UCSD-AML1 (cell line): ENCODE measurements around the gene INPP5A.
"Not testable (repeated sequence)": the region's sequence is repeated elsewhere in the genome, so short reads cannot be mapped to it uniquely, and the experiment has no call there.

Experiments used
- DNase-seq: peaks from one replicate; lab custom pipeline; 2025; ENCODE audit not compliant: unreplicated experiment; lab: John Stamatoyannopoulos, UW

Gene INPP5A

DNA sequence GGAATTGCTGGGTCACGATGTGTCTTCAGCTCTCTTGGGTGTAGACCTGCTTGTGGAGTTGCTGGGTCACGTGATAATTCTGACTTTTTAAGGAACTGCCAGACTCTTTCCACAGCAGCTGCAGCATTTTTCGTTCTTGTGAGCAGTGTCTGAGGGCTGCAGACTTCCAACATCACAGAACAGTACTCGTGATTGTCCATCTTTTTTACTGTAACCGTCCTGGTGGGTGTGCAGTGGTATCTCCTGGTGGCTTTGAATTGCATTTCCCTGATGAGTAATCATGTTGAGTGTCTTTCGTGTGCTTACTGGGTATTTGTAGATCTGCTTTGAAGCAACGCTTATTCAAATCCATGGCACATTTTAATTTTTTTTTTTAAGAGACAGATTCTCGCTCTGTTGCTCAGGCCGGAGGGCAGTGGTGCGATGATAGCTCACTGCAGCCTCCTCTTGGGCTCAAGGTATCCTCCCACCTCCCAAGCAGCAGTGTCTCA is 22.7 kb downstream of the INPP5A start:
- DNase-seq: no peak

DNA sequence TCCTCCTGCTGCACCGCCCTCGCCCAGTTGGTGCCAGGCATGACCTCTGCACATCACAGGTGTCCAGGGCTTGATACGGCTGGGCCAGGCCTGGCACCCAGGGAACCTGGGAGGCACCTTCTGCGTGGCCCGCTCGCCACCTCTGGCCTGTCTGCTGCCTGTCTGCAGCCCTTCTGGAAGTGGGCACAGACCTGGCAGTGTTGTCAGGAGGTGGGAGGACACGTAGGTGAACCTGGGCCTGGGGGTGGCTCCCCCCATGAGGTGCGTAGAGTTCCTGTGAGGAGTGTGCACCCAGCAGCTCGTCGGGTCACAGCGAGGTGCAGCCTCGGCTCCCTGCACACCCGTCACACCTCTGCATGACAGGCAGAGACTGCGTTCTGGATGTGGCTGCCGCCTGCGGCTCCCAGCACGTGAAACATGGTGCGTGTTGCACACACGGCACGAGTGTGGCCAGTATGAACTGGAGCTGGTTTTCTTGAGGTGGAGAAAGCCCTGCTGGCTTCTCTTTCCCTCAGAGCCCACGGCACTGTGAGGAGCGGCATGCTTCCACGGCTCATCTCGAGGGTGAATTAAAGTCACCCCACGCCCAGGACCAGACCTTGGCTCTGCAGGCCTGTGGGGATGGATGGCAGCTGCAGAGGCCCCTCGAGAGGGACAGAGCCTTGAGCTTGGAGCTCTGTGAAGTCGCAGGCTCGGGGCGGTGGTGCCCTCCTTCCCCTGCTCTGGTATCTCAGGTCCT is 24.8 kb downstream of the INPP5A start:
- no peak for DNase-seq

DNA sequence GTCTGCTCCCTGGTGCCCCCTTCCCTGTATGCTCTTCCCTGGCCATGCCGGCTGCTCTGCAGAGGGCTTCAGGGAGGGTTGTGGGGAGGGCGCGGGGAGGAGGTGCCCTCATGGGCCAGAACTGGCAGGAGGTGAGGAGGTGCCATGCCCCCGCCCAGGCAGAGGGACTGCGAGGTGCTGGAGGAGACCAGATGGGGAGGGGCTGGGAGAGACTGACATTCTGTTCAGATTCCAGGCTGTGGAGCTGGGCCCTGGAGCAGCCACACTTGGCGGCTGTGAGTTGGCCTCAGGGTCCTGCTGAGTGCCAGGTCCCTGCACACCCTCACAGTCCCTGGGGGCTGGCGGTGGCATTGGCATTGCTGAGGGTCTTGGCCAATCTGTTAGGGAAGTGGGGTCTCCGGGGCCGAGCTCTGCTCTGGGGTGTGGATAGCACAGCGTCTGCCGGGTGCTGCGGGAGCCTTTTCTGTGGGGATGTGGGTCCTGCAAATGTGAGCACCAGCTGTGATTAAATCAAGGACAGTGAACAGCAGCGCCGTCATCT is 25.4 kb downstream of the INPP5A start:
- no peak for DNase-seq

DNA sequence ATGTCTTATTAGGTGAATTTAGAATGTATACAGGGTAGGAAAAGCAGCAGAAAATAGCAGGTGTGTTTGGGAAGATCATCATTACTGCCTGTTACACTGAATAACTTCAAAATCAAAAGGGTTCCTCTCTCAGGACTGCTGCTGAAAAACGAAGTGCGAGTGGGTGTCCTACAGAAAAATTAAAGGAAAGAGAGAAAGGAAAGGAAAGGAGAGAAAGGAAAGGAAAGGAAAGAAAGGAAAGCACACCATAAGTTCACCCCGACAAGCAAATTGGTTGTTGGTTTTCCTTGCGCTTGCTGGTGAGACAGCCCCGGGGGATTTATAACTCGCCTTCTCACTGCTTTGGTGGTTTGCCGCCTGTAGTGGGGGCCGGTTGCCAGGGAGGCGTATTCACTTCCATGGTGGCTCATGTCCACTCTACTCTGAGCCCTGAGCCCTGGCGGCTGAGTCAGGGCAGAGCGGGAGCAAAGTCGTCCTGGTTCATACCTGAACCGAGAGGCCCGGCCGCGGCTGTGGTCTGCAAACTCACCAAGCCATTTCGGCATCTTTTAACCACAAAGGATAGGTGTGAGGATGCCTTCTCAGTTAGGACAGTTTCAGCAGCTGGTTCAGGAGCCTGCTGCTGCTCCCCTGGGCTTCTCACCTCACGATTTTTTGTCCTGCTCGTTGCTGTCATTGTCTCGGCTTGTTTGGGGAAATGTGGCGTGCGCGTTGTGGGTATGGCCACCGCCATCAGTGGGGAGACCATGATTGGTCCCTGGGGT is 26.1 kb downstream of the INPP5A start:
- no peak for DNase-seq

DNA sequence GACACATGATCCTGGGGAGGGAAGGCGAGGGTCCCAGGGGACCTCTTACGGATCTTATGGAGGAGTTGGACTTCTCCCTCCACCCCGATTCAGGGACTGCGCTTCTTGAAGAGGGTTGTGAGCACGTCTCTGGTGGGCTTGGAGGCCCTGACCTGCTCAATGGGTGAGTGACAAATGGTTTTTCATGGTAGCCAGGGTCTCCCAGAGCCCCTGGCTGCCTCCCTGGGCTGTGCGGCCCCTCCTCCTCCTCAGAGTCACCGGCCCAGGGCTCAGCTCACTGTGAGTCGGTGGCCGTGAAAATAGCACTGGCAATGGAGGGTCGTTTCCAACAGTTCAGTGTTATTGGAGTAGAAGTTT is 26.6 kb downstream of the INPP5A start:
- DNase-seq: no peak

DNA sequence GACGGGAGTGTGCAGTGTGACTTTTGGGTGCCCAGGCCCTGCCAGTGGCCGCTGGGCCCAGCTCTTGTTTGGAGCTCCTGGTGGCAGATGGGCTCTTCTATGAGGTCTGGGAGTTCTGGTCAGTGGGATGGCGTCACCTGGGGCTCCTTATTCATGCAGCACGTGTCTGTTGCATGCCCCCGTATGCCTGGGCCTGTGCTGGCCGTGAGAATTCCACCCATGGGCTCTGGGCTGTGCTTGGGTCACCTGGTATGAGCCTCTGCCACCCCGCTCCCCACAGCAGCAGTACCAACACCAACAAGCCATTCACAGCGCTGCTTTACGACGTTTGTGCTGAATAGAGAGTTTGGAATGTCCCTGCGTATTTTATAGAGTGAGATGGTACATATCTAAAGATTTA is 27.1 kb downstream of the INPP5A start:
- no peak for DNase-seq

DNA sequence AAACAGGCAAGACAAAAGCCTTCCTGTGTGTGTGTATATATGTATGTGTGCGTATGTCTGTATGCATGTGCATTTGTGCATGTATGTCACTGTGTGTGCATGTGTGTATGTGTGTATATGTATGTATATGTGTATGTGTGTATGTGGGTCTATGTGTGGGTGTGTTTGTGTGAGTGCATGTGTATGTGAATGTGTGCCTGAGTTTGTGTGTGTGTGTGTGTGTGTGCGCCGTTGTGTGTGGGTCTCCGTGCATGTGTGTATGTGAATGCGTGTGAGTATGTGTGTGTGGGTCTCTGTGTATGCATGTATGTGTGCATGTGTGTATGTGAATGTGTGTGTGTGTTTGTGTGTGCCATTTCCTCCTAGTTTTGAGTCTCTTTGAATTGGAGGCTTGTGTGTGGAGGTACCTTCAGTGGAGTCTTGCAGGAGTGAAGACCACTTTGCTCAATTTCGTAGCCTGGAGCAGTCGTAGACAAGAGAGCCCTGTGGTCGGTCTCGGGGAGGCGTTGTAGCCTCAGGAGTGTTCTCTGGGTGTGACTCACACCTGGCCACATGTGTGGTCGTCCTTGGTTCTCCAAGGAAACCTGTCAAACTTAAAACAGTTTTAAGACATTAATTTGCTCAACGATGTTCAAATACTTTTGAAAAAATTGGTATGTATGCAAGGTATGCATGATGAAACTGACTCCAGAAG is 28.1 kb downstream of the INPP5A start:
- DNase-seq: no peak

DNA sequence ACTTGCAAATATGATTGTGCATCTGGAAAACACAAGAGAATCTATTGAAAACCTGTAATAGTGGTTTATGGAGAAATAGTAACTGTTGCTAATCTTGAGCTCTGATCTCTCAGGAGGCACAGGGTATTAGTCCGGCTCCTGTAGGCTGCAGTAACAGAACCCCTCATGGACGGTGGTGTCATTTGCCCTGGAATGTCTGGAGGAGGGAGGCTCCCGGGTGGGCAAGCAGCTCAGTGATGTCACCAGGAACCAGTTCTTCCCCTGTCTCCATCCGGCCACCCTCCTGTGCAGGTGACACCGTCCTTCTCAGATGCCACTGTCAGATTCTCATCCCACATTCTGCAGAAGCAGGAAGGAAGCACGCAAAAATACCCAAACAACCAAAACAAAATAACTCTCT is 29.3 kb downstream of the INPP5A start:
- no peak for DNase-seq

DNA sequence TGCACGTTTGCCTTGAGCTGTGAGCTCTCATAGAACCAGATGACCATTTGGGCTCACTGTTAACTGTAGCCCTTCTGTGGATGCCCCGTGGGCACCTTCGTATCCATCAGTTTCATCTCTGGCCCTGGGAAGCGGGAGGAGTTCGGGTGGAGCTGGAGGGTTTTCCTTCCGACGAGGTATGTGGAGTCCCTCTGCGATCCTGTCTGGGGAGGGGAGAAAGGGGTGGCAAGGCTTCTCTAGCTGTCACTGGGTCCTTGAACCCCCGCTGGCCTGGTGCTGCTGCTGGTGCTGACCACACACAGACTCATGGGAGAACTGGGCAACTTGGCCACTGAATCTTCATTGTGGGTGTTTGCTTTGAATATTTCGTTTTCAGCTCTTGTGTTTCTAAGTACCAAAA is 32.7 kb downstream of the INPP5A start:
- no peak for DNase-seq

DNA sequence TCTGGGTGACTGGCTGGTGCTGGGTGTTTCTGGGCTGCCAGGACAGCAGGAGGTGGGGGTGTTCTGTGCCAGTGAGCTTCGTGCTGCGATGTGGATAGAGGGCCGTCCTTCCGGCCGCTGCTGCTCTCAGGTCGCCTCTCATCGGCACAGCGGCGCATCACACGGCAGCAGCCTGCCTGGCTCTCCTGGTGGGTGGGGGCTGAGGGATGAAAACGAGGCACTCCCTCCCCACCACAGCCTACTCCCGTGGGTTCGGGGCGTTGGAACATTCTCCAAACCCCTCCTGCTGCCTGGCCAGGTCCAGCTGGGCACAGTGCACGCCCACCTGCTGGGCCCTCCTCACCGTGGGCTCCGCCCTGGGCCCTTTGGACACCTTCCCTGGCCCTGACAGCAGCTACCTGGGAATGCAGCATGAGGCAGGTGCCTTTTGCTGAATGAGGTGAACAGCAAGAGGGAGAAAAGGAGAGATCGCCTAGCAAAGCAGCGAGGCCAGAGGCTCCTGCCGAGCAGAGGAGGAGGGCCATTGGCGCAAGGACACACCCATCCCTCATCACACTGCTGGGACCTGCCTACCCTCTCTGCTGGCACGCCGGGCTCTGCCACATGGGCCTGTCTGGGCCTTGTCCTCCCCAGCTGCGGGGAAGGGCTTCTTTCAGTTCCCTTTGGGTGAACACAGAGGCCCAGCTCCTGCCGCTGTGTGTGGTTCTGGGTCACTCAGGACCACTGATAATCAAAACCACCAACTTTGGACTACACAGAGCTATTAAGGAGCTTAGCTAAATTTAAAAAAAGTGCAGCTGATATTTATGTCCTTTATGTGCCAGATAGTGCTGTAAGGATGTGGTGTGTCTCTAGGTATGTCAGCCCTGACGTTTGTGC is 33.4 kb downstream of the INPP5A start:
- no peak for DNase-seq

DNA sequence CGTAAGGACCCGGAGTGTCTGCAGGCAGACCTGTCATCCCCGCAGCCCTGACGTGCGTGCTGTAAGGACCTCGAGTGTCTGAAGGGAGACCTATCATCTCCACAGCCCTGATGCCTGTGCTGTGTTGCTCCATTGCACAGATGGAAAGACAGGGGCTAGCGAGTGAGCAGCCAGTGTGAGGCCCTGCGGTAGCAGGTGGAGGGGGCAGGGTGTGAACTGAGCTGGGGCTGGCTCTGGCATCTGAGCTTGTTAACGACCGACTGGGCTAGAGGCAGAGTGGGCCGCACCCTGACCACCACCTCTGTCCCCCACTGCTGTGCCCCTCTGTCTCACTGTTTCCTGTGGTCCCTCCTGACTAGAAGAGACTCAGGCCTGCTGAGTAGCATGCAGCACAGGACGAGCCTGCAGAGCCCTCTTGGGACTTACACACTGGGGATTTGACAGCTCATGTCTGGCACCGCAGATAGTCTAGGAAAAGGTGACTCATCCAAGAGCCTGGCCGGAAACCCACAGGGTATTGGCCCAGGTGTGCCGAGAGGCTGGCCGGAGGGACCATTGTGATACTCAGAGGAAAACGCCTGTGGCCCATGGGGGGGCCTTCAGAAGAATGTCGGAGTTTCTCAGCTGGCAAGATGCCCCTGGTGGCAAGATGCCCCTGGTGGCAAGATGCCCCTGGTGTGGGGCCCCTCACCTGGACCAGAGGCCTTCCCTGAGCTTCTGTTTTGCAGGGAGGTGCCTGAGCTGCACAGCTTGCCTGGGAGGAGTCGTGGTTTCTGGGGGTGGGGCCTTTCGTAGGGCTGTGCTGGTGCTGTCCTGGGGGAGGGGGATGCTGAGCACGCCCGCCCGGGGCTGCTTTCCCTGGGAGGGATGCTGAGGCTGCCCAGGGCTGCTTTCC is 34.3 kb downstream of the INPP5A start:
- peak; percentile 68 for DNase-seq

DNA sequence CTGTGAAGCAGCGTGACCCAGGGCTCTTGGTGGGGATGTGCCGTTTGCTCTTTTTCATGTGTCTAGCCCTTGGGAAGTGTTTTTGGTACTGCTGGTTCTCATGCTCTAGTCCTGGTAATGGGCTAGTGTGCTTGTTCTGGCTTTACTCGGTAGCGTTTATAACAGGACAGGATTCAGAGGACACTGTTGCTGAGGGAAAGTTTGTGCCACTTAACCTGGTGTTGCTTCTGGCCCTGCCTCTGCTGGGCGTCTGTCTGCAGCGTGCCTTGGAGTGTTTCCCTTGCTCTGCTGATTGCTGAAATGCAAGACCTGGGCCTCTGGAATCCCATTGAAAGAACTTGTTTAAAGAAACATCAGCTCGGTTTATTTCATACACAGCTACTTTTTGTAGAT is 35.0 kb downstream of the INPP5A start:
- DNase-seq: no peak

DNA sequence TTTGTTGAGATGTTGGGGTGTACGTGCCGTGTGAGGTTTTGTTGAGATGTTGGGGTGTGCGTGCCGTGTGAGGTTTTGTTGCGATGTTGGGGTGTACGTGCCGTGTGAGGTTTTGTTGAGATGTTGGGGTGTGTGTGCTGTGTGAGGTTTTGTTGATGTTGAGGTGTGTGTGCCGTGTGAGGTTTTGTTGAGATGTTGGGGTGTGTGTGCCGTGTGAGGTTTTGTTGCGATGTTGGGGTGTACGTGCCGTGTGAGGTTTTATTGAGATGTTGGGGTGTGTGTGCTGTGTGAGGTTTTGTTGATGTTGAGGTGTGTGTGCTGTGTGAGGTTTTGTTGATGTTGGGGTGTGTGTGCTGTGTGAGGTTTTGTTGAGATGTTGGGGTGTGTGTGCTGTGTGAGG is 35.4 kb downstream of the INPP5A start:
- not testable (repeated sequence) for DNase-seq

DNA sequence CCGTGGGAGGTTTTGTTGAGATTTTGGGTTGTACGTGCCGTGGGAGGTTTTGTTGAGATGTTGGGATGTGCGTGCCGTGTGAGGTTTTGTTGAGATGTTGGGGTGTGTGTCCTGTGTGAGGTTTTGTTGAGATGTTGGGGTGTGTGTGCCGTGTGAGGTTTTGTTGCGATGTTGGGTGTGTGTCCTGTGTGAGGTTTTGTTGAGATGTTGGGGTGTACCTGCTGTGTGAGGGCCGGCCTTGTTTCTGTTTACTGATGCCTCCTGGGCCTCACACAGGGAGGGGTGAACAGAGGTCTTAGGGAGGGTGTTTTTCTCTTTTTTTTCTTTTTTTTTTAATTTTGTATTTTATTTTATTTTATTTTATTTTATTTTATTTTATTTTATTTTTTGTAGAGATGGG is 36.7 kb downstream of the INPP5A start:
- no peak for DNase-seq

DNA sequence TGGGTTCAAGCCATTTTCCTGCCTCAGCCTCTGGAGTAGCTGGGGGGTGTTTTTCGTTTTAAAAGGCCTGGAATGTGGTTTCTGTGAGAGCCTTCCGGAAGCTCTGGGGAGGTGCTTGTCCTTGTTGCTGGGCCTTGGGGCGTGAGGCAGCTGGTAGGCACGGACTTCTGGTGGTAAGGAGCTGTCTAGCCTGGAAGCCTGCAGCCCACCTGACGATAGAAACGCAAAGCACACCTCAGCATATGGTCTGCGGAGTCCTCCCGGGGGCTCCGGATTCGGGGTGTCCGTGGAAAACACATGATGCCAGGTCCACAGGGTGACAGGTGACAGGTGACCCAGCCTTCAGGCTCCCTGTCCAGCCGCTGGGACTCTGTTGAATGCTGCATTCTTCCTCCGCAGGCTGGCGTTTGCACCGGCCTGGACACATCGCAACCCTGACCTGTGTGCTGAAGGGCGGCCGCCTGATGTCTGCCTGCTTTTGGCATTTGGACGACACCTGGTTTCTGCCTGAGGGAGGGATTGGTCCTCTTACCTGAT is 37.3 kb downstream of the INPP5A start:
- peak; percentile 67 for DNase-seq

DNA sequence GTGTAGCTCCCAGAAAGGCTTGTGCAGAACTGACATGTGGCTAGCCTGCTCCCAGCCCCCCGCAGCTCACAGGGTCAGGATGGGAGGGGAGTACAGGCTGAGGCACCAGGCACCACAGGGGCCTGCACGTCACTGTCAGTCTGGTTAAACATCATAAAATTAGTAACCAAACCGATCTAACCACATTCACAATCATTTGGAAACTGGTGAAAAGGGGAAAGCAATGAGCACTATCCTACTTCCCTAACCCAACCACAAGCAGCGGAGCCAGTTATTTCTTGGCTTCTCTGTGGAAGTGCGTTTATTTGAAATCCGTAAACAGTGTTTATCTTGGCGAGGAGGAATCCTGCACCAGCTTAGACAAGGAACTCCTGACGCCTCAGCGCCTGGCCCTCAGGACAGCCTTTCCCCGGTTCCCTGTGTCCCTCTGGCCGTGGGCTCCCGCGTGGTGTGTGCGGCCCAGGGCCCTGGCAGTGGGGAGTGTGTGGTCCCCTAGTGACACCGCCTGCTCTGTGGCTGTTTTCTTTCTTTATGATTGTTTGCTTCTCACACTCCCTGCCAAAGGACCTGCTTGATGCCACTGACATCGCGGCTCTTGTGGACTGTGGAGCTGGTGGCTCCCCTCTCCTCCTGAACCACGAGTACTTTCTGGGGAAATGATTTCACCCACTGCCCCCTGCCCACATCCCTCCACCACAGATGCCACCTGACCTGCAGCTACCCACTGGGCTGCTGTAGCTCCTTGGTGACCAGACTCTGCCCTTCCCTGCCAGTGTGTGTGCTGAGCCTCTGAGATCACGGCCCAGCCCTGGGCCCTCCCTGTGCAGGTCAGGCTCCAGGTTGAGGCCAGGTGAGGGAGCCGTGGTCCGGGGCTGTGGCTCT is 38.0 kb downstream of the INPP5A start:
- peak; percentile 67 for DNase-seq

DNA sequence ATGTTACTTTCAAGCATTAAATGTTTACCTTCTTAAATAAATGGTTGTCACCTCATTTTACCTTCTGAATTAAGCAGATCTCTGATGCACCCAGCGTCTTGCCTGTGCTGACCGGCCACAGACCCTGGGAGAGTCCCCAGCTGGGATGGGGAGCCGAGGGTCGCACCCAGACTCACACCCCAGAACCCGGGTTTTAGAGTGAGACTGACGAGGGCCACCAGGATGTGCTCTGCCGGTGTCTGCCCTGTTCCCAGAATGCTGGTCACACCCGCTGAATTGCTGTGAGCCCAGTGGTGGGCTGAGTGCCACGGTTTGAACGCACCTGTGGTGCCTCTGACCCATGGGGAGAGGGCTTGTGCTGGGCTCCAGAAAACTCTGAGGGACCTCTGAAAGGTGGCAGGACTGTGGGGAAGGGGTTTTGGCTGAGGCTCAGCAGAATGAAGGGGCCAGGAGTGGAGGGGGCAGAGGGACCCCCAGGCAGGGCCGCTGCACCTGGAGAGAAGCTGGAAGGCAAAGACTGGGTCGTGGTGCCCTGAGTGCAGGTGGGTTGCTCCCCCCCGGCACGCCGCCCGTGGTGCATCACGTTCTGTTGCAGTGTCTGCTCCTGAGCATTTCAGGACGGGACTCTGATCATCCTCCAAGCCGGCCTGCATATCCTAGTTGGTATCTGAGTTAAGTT is 39.2 kb downstream of the INPP5A start:
- no peak for DNase-seq
